IgD-negative memory B cell (primary cell): ENCODE measurements around the gene MED8. TPM values are rescaled to one million over a fixed set of nuclear protein-coding genes. Genes with fewer than 3 reads are reported as not detected.

Source experiments
- H3K27ac Mint-ChIP-seq, 3 donors: one replicate each; pipeline ENCODE4 v1.8.0; 2020 to 2022; ENCODE audit warnings: mild to moderate bottlenecking in 3 of 3, mixed read lengths in 3 of 3, moderate library complexity in 1 of 3
- H3K27me3 Mint-ChIP-seq: one replicate; pipeline ENCODE4 v1.8.0; 2021; ENCODE audit warnings: mixed read lengths
- H3K36me3 Mint-ChIP-seq: one replicate; pipeline ENCODE4 v1.8.0; 2020; ENCODE audit warnings: mild to moderate bottlenecking, mixed read lengths
- H3K4me1 Mint-ChIP-seq, 3 donors: one replicate each; pipeline ENCODE4 v1.8.0; 2020 to 2022; ENCODE audit warnings: mixed read lengths in 3 of 3, mild to moderate bottlenecking in 1 of 3
- H3K4me3 Mint-ChIP-seq, 4 donors: one replicate each; pipeline ENCODE4 v1.8.0; 2020 to 2022; ENCODE audit warnings: mild to moderate bottlenecking in 4 of 4, mixed read lengths in 4 of 4, moderate library complexity in 3 of 4
- H3K9me3 Mint-ChIP-seq, 3 donors: one replicate each; pipeline ENCODE4 v1.8.0; 2020 to 2021; ENCODE audit warnings: mixed read lengths in 3 of 3, mild to moderate bottlenecking in 1 of 3
- polyA plus RNA-seq: library from polyadenylated mRNA; unstranded; fragments of 300-500 nt; fragmentation: Illumina TruSeq; gene quantifications from one replicate; pipeline ENCODE4 v1.2.3, GENCODE V29; 2021

Gene MED8
- polyA plus RNA-seq, 1 donor from 2014 or later, result 45.4 TPM

- Mint-ChIP-seq H3K27me3 (peaks cover 3% of the 10 kb centered on the region), H3K27ac (peak overlapping the region; percentile 86 to 95 (median 95)), H3K4me1 (peaks cover 0 to 12% (median 9%) of the 10 kb centered on the region in 3 donors), H3K9me3 (no peaks in the 10 kb centered on the region), H3K4me3 (peak overlapping the region; percentile 80 to 92 (median 86)), H3K36me3 (peaks cover 3% of the 10 kb centered on the region)
These were observed 39.9 kb downstream of the MED8 start for GRCh38 chr1:43349594-43350306.

- no peaks in the 10 kb centered on the region for H3K9me3 Mint-ChIP-seq
- peaks cover 3% of the 10 kb centered on the region for H3K27me3 Mint-ChIP-seq
- H3K4me3 Mint-ChIP-seq, result peak overlapping the region; percentile 80 to 92 (median 86)
- H3K4me1 Mint-ChIP-seq, result peaks cover 0 to 12% (median 9%) of the 10 kb centered on the region in 3 donors
- peaks cover 3% of the 10 kb centered on the region for H3K36me3 Mint-ChIP-seq
- peak overlapping the region; percentile 86 to 95 (median 95) for H3K27ac Mint-ChIP-seq
These were observed 40.6 kb downstream of the MED8 start for GRCh38 chr1:43348809-43349593.

DNA sequence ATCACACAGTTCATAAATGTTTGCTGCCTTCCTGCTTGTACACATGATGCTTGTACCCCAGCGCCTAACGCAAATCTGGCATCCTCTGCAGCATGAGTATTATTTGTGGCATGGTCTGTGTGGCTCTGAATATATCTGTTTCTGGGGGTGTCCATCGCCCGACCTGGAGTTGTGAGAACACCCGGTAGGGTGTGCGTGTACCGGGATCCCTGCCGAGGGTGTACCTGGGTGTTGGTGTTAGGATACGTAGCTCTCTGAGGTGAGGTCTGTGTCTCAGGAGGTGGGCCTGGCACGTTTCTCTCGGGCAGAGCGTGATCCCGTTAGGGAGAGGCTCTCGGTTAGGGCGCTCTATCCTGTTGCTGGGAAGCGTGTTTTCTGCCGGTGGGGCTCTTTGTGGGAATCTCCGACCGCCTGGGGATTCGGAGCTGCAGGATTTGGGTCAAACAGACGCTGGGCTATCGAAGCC is 41.2 kb downstream of the MED8 start:
- H3K27ac Mint-ChIP-seq, result peak overlapping the region in 1 of 3 donors; percentile 80
- H3K9me3 Mint-ChIP-seq, result no peaks in the 10 kb centered on the region
- peaks cover 3% of the 10 kb centered on the region for H3K27me3 Mint-ChIP-seq
- H3K4me1 Mint-ChIP-seq, result peaks cover 0 to 12% (median 9%) of the 10 kb centered on the region in 3 donors
- H3K36me3 Mint-ChIP-seq, result peaks cover 3% of the 10 kb centered on the region
- peak overlapping the region in 2 of 4 donors; percentile 60 to 85 for H3K4me3 Mint-ChIP-seq

GRCh38 chr1:43346636-43347035 is 43.0 kb downstream of the MED8 start:
- no peak overlapping the region for H3K4me3 Mint-ChIP-seq
- peak overlapping the region in 1 of 3 donors; percentile 16 for H3K27ac Mint-ChIP-seq
- peaks cover 0 to 12% (median 9%) of the 10 kb centered on the region in 3 donors for H3K4me1 Mint-ChIP-seq
- H3K36me3 Mint-ChIP-seq, result peaks cover 3% of the 10 kb centered on the region
- peaks cover 3% of the 10 kb centered on the region for H3K27me3 Mint-ChIP-seq
- H3K9me3 Mint-ChIP-seq, result no peaks in the 10 kb centered on the region

GRCh38 chr1:43345120-43345519 is 44.5 kb downstream of the MED8 start:
- H3K9me3 Mint-ChIP-seq, result peaks cover 0 to 2% (median 0%) of the 10 kb centered on the region in 3 donors
- peaks cover 0 to 12% (median 11%) of the 10 kb centered on the region in 3 donors for H3K4me1 Mint-ChIP-seq
- peaks cover 3% of the 10 kb centered on the region for H3K36me3 Mint-ChIP-seq
- H3K27ac Mint-ChIP-seq, result no peak overlapping the region
- H3K27me3 Mint-ChIP-seq, result peaks cover 3% of the 10 kb centered on the region
- no peak overlapping the region for H3K4me3 Mint-ChIP-seq

DNA sequence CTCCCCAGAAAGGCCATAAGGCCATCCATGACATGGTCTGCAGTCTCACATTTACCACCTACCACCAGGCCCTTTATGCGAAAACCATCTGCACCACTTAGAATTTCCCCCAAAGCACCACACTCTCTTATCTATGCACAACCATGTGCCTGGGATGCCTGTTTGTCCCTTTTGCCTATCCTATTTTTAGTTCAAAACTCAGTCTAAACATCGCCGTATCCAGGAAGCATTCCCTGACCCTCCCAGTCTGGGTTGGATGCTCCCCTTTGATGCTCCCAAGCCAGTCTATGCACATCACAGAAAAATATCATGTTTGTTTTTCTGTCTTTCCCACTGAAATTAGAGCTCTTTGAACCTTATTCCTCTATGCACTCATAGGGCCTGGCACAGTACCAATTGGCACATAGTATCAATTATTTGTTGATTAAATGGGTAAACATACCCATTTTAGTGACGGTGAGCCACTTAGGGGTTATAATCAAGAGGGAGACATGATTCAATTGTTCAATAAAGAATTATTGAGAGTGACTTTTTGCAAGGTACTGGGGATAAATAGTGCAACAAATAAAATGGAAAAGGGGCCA is 45.2 kb downstream of the MED8 start:
- H3K9me3 Mint-ChIP-seq, result peaks cover 0 to 2% (median 0%) of the 10 kb centered on the region in 3 donors
- peaks cover 3% of the 10 kb centered on the region for H3K27me3 Mint-ChIP-seq
- peak overlapping the region in 1 of 3 donors; percentile 7 for H3K27ac Mint-ChIP-seq

DNA sequence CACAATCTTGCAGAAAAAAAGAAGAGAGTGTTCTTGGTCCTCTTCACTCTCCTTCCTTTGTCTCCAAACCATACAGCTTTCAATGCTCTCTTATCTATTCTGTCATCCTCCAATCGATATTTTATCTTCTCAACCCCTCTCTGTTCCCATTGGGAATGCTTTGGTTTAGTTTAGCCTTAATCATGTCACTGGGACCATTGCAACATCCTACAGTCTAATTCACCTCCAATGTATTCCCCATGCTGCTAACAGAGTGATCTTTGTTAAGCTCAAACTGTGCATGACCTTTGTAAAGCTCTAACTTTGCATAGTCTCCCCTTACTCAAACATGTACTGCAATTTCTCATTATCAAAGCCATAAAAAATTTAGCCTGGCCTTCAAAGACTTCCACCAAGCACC is 49.0 kb downstream of the MED8 start:
- peaks cover 3% of the 10 kb centered on the region for H3K27me3 Mint-ChIP-seq
- no peak overlapping the region for H3K27ac Mint-ChIP-seq
- peaks cover 0 to 2% (median 0%) of the 10 kb centered on the region in 3 donors for H3K9me3 Mint-ChIP-seq
- H3K4me1 Mint-ChIP-seq, result peaks cover 0 to 2% (median 0%) of the 10 kb centered on the region in 3 donors
- H3K36me3 Mint-ChIP-seq, result no peaks in the 10 kb centered on the region
- H3K4me3 Mint-ChIP-seq, result no peak overlapping the region

More for the DNA sequence above, 45.2 kb downstream of the MED8 start:
- Mint-ChIP-seq H3K36me3 (no peaks in the 10 kb centered on the region), H3K4me1 (peaks cover 0 to 5% (median 4%) of the 10 kb centered on the region in 3 donors), H3K4me3 (no peak overlapping the region)

DNA sequence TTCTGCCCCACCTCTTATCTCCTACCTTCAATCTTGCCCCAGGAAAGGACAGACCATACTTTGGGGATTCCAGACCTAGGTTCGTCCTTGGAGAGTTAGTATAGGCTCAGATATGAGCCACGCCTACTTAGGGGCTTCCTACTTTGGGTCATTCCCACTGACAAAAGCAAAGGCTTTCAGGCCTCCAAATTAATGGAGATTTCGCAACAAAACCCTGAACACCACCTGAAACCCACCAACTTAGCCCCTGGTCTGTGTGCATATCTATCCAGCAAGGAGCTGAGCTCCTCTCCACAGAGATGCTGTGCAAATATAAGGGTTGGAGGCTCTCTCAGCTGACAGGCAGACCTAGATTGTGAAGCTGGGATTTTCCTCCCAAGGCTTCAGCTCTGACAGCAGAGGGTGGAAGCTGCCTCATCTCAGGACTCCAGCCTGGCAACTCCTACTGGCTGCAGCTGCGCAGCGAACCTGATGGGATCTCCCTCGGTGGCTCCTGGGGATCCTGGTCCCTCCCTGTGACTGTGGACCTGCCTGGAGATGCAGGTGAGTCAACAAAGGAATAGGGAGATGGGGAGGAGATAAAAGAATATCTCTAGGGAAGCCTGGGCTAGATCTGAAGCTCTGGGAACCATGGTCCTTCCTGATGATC is 49.9 kb downstream of the MED8 start:
- Mint-ChIP-seq H3K36me3 (no peaks in the 10 kb centered on the region), H3K27ac (no peak overlapping the region), H3K4me1 (peaks cover 0 to 2% (median 0%) of the 10 kb centered on the region in 3 donors), H3K27me3 (peaks cover 3% of the 10 kb centered on the region), H3K9me3 (peaks cover 0 to 2% (median 0%) of the 10 kb centered on the region in 3 donors), H3K4me3 (no peak overlapping the region)

GRCh38 chr1:43338001-43338400 is 51.6 kb downstream of the MED8 start:
- H3K4me3 Mint-ChIP-seq, result no peak overlapping the region
- peaks cover 0 to 2% (median 0%) of the 10 kb centered on the region in 3 donors for H3K4me1 Mint-ChIP-seq
- peaks cover 0 to 2% (median 0%) of the 10 kb centered on the region in 3 donors for H3K9me3 Mint-ChIP-seq
- no peak overlapping the region for H3K27ac Mint-ChIP-seq
- H3K27me3 Mint-ChIP-seq, result peaks cover 3% of the 10 kb centered on the region
- H3K36me3 Mint-ChIP-seq, result no peaks in the 10 kb centered on the region

GRCh38 chr1:43337588-43337987 is 52.0 kb downstream of the MED8 start, which contains the start of gene MPL:
Gene MPL, plus strand, starts transcription at chr1:43337818. Its CDS starts 31 bp downstream, at chr1:43337849.
- peaks cover 0 to 2% (median 0%) of the 10 kb centered on the region in 3 donors for H3K4me1 Mint-ChIP-seq
- H3K27ac Mint-ChIP-seq, result no peak within 1 kb of the TSS
- H3K36me3 Mint-ChIP-seq, result no peaks in the 10 kb centered on the region
- no peak within 1 kb of the TSS for H3K4me3 Mint-ChIP-seq
- H3K9me3 Mint-ChIP-seq, result peaks cover 0 to 2% (median 0%) of the 10 kb centered on the region in 3 donors
- peaks cover 3% of the 10 kb centered on the region for H3K27me3 Mint-ChIP-seq

DNA sequence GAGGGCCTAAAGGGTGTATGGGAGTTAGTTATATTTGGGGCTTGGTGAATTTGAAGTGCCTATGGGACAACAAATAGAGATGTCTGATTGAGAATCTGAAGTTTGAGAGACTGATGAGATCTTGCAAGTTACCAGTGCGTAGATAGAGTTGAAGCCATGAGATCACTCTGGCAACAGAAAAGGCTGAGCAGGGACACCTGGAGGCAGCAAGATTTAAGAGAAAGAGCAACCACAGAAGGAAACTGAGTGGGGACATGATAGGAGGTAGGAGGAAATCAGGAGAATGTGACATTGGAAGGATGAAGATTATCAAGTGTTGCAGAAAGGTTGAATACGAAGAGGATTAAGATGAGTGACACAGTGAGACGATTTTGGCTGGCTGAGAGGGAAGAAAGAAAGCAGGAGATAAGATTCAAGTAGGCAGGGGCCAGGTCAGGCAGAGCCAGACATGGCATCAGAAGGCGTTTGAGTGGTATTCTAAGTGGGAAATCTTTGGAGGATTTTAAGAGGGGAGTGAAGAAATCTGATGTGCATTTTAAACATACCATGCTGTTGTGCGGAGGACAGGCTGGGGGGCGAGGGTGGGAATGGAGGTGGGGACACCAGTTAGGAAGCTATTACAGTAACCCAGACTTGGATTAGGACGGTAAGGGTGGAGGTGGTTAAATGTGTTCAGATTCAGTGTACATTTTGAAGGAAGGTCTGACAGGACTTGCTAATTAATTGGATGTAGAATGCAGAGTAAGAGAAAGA is 55.0 kb downstream of the MED8 start:
- H3K36me3 Mint-ChIP-seq, result no peaks in the 10 kb centered on the region
- H3K27me3 Mint-ChIP-seq, result peaks cover 3% of the 10 kb centered on the region
- H3K27ac Mint-ChIP-seq, result no peak overlapping the region
- no peaks in the 10 kb centered on the region for H3K4me1 Mint-ChIP-seq
- no peak overlapping the region for H3K4me3 Mint-ChIP-seq
- H3K9me3 Mint-ChIP-seq, result no peaks in the 10 kb centered on the region
